SKM-1 treated with dmso at 0.1 percent for 144 hours (cell line): ENCODE results near the gene SUGCT.
"Not testable (repeated sequence)": the region's sequence is repeated elsewhere in the genome, so short reads cannot be mapped to it uniquely, and the experiment has no call there.

ENCODE experiments used
- DNase-seq: peaks from one replicate; lab custom pipeline; 2025; ENCODE audit not compliant: unreplicated experiment; lab: John Stamatoyannopoulos, UW

Gene SUGCT

DNA sequence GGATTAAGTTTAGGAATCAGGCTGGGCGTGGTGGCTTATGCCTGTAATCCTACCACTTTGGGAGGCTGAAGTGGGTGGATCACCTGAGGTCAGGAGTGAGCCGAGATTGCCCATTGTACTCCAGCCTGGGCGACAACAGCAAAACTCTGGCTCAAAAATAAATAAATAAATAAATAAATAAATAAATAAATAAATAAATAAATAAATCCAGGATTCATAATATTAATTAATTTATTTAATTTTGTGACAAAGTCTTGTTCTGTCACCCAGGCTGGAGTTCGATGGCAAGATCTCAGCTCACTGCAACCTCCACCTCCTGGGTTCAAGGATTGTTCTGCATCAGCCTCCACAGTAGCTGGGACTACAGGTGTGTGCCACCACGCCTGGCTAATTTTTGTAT, 4.2 kb downstream of the SUGCT start:
- no peak for DNase-seq

DNA sequence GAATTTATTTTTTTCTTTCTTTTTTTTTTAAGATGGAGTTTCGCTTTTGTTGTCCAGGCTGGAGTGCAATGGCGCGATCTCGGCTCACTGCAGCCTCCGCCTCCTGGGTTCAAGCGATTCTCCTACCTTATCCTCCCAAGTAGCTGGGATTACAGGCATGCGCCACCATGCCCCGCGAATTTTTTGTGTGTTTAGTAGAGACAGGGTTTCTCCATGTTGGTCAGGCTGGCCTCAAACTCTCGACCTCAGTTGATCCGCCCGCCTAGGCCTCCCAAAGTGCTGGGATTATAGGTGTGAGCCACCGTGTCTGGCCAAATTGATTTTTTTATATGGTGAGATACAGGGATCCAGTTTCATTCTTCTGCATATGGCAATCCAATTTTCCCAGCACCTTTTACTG, 5.1 kb downstream of the SUGCT start:
- not testable (repeated sequence) for DNase-seq

DNA sequence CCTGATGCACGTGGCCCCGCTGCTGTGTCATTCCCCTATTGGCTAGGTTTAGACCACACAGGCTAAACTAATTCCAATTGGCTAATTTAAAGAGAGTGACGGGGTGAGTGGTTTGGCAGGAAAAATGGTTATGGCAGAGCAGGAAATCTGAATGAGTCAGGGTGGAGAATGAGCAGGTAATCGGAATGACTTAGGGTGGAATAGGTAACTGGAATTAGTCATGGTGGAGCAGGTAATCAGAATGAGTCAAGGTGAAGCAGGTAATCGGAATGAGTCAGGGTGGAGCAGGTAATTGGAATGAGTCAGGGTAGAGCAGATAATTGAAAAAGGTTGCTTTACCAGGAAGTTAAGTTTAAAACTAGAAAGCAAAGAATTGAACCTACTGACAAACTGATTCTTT, 7.1 kb downstream of the SUGCT start:
- not testable (repeated sequence) for DNase-seq

DNA sequence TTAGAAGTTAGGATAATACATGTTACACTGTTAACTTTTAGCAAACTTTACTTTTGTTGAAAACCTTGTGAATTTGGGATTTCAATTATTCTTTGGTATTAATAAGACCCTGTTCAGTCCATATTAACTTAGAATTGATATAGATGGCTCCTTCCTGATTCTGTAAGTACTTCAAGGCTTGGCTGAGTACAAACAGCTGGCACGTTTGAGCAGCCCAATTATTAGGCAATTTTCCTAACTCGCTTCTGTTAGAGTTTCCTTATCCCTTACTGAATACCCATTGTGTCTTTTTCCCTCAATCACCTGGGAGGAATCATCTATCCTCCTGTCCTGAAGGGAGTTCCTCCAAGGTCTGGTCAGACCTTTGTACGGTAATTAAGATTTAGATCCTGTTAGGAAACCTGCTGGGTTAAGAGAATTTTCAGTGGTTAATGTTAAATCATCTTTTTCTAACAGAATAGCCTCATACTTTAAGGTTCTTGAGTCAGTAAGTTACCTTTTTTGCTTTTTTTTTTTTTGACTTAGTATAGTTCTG, 10.9 kb downstream of the SUGCT start:
- DNase-seq = not testable (repeated sequence)

DNA sequence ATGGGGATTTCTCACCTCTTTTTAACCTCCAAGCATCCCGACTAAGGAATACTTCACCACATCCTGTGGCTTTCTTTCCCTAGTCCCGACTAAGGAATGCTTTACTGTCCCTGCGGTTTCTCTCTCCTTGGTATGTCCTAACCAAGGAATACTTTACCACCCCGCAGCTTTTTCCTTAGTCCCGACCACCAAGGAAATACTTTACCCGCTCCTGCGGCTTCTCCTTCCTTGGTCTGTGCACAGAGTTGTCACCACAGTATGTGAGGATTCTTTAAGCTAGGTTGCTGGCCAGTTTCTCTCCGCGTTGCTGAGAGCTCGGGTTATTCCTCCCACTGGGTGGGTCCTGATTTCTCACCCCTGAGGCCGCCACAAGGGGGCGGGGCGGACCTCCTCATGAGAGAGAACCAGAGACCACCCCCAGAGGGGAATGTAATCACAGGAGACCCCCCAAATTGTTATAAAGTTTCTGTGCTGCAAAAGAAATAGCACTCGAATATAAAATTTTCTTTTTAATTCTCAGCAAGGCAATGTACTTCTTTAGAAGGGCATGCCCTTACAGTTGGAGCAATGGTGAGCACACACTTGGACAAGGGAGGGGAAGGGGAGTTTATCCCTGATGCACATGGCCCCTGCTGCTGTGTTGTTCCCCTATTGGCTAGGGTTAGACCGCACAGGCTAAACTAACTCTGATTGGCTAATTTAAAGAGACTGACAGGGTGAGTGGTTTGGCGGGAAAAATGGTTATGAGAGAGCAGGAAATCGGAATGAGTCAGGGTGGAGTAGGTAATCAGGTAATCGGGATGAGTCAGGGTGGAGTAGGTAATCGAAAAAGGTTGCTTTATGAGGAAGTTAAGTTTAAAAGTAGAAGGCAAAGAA, 12.8 kb downstream of the SUGCT start:
- no peak for DNase-seq

DNA sequence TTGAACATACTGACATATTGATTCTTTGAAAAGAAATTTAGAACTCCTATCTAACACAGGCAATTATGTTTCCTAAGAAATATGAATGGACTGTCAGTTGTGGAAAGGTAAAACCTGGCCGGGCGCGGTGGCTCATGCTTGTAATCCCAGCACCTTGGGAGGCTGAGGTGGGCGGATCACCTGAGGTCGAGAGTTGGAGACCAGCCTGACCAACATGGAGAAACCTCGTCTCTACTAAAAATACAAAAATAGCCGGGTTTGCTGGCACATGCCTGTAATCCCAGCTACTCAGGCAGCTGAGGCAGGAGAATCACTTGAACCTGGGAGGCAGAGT, 13.4 kb downstream of the SUGCT start:
- not testable (repeated sequence) for DNase-seq

DNA sequence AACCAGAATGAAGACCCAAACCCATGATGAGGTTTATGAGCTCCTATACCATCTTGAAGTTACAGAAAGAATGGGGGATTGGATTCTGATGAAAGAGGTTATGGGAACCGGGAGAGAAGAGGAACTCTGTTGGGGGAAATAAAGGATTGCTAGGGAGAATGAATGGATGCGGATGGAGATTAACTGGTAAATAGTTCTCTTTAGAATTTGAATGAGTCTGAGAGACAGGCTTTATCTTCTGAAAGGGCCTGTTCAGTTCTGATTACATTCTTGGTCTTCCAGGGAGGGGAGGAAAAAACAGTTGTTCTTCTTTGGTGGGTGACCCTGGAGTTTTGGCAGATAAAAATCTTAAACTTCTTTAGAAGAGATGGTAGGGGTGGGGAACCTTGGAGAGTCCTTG, 13.9 kb downstream of the SUGCT start:
- DNase-seq = no peak

DNA sequence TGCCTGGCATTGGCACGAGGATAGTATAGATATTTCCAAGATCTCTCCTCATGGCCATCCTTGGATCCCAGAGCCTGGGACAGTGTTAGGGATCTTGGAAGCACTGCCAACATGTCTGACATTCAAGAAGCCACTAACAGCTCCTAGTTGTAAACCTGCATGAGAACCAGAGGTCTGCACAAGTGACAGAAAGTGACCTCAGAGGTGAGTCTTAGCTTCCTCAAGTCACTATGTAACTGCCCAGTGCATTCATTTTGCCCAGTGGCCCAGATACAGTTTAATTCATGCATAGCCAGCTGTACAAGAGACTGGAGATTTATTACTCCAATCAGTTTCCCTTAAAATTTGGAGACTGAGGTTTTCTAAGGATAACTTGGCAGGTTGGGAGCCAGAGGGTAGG, 16.7 kb downstream of the SUGCT start:
- DNase-seq = no peak

DNA sequence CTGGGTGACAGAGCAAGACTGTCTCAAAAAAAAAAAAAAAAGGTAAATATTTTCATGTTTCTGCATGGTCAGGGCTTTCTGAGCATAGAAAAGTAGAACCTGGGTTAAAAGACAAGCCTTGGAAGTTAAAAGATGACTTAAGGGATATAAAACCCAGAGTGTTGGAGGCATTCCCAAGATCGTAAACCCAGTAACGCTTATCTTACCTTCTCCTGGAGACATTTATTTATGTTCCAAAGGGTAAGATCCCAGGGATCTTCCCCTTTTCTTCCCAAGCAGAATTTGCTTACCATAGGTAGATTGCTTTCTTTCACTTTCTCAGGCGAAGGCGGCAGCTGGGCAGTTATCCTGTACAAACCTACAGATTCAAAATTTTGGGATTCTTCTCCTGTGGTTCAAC, 22.2 kb downstream of the SUGCT start:
- DNase-seq = no peak

DNA sequence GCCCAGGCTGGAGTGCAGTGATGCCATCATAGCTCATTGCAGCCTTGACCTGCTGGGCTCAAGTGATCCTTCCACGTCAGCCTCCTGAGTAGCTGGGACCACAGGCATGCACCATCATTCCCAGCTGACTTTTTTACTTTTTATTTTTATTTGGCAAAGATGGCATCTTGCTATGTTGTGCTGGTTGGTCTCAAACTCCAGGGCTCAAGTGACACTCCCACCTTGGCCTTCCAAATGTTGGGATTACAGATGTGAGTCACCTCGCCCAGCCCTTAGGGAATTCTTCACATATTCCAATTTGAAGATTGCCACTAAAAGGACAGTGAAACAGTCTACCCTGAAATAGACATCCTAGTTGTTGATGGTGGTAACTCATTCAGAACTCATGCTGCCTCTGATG, 27.7 kb downstream of the SUGCT start:
- no peak for DNase-seq

DNA sequence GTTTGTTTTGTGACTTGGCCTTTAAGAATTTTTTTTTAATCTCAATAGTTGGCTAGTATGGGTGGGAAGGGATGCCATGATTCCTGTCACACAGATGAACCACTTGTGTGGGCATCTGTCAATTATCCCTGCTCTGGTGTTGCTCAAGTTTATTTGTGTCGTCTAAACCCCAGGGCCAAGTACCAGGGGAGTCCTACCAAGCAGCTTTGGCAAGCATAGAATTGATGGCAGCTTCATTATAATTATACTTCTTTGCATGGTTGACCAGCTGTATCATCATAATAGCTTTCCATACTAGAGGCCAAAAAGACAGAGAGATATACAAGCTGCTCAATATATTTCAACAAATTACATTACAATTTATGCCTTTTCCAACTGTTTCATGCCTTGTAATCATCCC, 30.4 kb downstream of the SUGCT start:
- no peak for DNase-seq

DNA sequence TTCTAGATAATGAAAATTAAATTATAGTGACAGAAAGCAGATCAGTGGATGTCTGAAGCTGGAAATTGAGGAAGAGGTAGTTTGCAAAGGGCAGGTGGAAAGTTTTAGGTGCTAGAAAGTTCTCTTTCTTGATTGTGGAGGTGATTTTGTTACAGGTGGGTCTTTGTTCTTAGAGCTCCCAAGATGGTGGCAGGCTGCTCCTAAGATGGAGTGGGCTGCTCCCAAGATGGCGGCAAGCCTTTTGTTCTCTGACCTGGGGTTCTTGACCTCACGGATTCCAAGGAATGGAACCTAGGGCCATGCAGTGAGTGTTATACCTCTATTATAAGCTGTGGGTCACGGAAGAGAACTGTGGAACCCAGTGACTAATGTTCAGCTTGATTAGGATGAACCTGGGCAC, 32.5 kb downstream of the SUGCT start:
- DNase-seq = no peak

DNA sequence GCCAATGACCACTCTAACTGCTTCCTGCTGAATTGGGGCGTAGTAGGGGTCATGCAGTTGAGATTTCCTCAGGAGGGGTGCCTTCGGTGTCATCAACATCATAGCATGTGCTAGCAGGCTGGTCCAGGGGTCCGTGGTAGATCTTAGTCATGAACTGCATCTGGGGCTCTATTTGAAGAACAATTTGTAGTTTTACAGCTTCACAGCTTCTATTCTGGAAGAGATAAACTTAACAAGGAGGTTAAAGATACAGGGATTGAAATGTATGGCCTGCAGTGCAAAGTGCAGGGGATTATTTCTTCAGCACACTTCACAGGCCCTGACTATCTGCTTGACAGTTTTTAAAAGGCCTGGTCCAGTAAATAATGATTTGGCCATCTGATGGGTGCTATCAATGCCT, 33.5 kb downstream of the SUGCT start:
- DNase-seq = not testable (repeated sequence)

DNA sequence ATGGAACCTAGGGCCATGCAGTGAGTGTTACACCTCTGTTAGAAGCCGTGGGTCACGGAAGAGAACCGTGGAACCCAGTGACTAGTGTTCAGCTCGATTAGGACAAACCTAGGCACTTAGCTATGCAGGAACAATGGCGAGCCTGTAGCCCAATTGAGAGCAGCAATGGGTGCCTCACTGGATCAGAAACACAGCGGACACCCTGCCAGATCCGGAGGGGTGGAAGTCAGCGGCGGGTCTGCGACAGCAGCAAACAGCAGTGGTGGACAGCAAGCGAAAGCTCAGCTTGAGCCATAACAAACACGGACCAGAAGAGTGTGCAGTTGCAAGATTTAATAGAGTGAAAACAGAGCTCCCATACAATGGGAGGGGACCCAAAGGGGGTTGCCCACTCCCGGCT, 38.3 kb downstream of the SUGCT start:
- not testable (repeated sequence) for DNase-seq

DNA sequence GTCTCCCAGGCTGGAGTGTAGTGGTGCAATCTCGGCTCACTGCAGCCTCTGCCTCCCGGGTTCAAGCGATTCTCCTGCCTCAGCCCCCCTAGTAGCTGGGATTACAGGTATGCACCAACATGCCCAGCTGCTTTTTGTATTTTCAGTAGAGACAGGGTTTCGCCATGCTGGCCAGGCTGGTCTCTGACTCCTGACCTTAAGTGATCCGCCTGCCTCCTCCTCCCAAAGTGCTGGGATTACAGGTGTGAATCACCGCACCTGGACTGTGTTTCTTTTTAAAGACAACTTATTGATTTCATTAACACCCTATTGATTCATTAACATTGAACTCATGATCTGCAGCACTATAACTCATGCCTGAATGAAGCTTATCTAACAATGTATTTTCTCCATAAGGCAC, 40.5 kb downstream of the SUGCT start:
- DNase-seq = not testable (repeated sequence)

DNA sequence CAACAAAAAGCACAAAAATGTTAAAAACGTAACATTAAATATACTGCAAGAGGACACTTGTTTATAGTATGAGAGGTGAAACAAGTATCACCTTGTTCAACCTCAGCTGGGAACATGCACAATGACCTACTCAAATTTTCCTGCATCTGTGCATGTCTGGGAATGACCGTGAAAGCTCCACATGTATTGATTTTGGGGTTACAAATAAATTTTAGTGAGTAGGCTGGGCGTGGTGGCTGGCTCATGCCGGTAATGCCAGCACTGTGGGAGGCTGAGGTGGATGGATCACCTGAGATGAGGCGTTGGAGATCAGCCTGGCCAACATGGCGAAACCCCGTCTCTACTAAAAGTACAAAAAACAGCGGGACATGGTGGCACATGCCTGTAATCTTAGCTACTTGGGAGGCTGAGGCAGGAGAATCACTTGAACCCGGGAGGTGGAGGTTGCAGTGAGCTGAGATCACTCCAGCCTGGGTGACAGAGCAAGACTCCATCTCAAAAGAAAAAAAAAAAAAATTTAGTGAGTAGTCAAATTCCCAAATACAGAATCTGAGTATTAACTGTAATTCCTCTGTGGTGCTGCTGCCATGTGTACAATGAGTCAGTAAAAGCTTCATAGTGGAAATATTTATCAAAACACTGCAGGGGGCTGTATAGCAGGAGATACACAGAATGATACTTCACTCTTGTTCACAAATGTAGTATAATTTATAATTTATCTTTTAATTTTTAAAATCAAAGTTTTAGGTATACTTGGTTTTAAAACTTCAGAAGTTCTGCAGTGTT, 41.1 kb downstream of the SUGCT start:
- no peak for DNase-seq

DNA sequence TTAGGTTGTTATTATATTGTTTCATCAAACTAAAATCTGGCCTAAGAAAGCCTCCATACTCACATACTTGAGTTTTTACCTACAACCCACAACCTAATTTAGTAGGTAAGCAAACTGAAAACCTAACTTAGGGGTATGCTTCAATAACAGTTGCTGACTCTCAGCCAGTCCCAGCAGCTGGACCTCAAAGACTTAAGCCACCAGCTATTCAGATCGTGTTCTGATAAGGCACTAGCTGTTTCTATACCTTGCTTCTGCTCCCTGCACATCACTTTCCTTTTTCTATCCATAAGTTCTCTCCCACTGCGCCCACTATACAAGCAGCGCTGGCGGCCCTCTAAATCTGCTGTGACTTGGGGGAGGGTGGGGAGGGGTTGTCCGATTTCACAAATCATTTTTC, 42.3 kb downstream of the SUGCT start:
- DNase-seq = no peak

DNA sequence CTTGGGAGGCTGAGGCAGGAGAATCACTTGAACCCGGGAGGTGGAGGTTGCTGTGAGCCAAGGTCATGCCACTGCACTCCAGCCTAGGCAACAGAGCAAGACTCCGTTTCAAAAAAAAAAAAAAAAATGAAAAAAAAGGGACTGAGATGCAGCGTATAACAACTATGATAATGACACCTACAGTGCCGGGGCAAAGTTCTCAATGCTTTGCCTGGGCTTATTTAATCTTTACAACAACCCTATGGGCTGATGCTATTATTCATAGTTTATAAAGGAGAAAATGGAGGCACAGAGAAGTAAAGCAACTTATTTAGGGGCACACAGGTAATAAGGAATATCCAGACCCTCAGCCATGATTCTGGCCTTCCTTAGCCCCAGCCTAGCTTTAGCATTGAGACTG, 47.6 kb downstream of the SUGCT start:
- DNase-seq = no peak

DNA sequence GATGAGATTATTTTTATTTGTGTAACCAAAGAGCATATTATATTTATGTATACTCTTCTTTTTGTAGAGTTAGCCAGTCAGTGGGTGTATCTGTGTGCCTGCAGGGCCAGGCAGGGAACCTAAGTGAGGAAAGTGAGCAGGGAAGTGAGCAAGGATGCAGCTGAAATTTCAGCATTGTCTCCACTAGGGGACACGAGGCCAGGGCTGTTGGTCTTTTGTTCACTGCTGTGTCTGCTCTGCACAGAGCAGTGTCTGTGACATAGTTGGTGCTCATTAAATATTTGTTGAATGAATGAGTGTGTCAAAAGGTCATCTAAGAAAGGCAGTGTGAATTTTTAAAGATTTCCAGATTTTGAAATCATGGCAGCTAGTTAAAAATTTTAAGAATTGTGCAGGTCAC, 51.8 kb downstream of the SUGCT start:
- DNase-seq = no peak

DNA sequence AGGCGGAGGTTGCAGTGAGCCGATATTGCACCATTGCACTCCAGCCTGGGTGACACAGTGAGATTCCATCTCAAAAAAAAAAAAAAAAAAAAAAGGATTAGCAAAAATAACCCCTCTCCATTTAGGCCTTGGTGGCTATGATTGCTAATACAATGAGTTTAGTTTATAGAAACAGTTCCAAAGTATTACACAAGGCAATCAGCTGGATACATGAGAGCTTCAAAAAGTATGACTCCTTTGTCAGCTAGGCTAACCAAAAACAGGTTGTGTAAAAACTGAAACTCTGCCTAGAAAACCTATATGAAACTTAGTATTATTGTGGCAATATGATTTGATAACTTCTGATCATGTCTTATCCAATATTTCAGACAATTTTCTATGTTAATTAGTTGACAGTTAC, 57.2 kb downstream of the SUGCT start:
- DNase-seq = no peak

DNA sequence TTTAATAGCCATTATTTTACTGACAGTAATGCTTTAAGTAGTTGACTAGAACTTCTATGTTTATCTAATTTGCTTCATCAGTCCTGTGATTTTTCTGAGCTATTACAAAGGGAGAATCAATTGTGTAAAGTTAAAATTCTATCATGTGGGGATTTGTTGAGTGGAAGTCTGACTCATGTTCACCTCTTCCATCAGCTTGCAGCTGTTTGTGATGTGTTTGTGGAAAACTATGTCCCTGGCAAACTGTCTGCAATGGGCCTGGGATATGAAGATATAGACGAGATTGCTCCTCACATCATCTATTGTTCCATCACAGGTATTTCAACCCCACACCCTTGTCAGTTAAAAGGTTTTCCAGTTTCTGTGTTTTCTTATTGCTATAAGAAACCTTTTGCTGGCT, 59.9 kb downstream of the SUGCT start:
- DNase-seq = no peak

DNA sequence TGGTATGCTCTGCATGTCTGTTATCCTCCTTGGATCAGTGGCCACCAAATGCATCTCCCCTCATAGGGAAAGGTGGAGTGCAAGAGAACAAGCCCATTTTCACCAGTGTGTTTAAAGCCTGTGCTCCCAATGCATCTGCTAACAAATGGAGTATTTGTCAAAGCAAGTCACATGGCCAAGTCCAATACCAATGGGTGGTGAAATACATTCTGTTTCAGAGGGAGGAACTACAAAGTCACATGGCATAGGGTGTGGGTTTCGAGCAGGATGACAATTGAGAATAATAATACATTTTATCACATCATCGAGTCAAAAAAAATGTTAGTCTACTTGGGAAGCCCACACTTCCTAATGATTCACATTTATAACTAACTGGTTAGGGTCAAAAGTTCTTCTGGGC, 62.7 kb downstream of the SUGCT start:
- DNase-seq = no peak
